Duodenal mucosa (tissue), 2 donors: Measurements from ENCODE around the gene NUP85.
"Not testable (repeated sequence)": the region's sequence is repeated elsewhere in the genome, so short reads cannot be mapped to it uniquely, and the experiment has no call there.

Experiments
- H3K27ac ChIP-seq: one replicate; pipeline ENCODE4 v1.7.0; 2013; ENCODE audit warnings: low read depth, low read length
- H3K27me3 ChIP-seq, 2 donors: one replicate each; pipeline ENCODE4 v1.7.0; 2013; ENCODE audit warnings: low read length in 2 of 2, control low read depth in 1 of 2; ENCODE audit not compliant: insufficient read depth in 2 of 2, control insufficient read depth in 1 of 2
- H3K36me3 ChIP-seq, 2 donors: one replicate each; pipeline ENCODE4 v1.7.0; 2013; ENCODE audit warnings: low read length in 2 of 2, control low read depth in 1 of 2; ENCODE audit not compliant: insufficient read depth in 2 of 2, control insufficient read depth in 1 of 2
- H3K4me1 ChIP-seq, 2 donors: one replicate each; pipeline ENCODE4 v1.7.0; 2013; ENCODE audit warnings: low read length in 2 of 2, control low read depth in 1 of 2; ENCODE audit not compliant: insufficient read depth in 2 of 2, control insufficient read depth in 1 of 2
- H3K4me3 ChIP-seq, 2 donors: one replicate each; pipeline ENCODE4 v1.7.0; 2013; ENCODE audit warnings: low read length in 2 of 2, low read depth in 1 of 2
- H3K9ac ChIP-seq, 2 donors: one replicate each; pipeline ENCODE4 v1.7.0; 2013; ENCODE audit warnings: low read length in 2 of 2, low read depth in 1 of 2
- H3K9me3 ChIP-seq, 2 donors: one replicate each; pipeline ENCODE4 v1.7.0; 2013; ENCODE audit warnings: low read length in 2 of 2, control low read depth in 1 of 2; ENCODE audit not compliant: control insufficient read depth in 1 of 2

The NUP85 gene

DNA sequence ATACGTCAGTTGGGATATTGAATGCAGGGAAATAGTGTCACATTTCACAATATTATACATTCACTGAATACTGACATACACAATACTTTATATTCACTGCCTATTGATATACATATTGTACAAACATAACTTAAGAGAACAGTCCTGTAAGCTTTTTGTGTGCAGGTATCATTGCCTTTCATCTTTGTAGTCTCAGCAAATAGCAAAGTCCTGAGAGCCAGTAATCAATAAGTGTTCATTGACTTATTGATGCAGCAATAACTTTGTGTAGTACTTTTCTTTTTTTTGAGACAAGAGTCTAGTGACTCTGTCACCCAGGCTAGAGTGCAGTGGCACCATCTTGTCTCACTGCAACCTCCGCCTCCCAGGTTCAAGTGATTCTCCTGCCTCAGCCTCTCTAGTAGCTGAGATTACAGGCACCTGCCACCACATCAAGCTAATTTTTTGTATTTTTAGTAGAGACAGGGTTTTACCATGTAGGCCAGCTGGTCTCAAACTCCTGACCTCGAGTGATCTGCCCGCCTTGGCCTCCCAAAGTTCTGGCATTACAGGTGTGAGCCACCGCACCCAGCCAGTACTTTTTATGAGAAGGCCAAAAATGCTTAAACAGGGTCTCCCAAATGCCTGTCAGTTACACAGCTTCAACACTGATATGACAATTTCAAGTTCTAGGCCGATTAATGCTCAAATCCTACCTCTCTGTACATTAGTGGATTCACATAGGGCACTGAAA is 5.4 kb upstream of the NUP85 start:
- Histone ChIP-seq H3K27ac (no peak overlapping the region), H3K36me3 (no peaks in the 10 kb centered on the region), H3K4me1 (peaks cover 0 to 2% of the 10 kb centered on the region in 2 donors), H3K4me3 (no peak overlapping the region), H3K27me3 (no peaks in the 10 kb centered on the region), H3K9ac (no peak overlapping the region), H3K9me3 (no peaks in the 10 kb centered on the region)

DNA sequence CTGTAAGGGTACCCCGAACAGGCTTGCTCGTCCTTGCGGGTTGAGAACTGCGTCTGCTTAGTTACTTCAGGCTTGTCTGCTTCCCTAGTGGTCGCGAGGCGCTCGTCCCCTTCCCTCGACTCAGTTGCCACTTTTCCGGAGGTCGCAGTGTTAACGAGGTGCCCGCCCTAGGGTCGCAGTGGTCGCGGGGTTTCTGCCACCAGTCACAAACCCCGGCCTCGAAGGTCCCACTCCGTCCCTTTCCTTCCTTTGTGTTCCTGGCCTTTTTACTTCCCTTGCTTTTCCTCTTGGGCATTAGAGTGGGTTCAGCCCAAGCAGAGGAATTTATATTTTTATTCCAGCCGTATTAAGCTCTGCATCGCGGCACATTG is 299 bp downstream of the NUP85 start:
- peaks cover 7 to 15% of the 10 kb centered on the region in 2 donors for H3K36me3 ChIP-seq
- H3K4me3 ChIP-seq = peak overlapping the region; percentile 96 to 100
- no peaks in the 10 kb centered on the region for H3K27me3 ChIP-seq
- peaks cover 0 to 12% of the 10 kb centered on the region in 2 donors for H3K4me1 ChIP-seq
- peak overlapping the region; percentile 97 for H3K27ac ChIP-seq
- no peaks in the 10 kb centered on the region for H3K9me3 ChIP-seq
- H3K9ac ChIP-seq = peak overlapping the region; percentile 97 to 100

- not testable (repeated sequence) for H3K9ac ChIP-seq, H3K4me3 ChIP-seq, H3K27ac ChIP-seq, H3K9me3 ChIP-seq, H3K27me3 ChIP-seq
- Histone ChIP-seq H3K36me3 (peaks cover 11 to 21% of the 10 kb centered on the region in 2 donors), H3K4me1 (peaks cover 0 to 12% of the 10 kb centered on the region in 2 donors)
These were observed 1.6 kb downstream of the NUP85 start for GRCh38 chr17:75207050-75207407.

DNA sequence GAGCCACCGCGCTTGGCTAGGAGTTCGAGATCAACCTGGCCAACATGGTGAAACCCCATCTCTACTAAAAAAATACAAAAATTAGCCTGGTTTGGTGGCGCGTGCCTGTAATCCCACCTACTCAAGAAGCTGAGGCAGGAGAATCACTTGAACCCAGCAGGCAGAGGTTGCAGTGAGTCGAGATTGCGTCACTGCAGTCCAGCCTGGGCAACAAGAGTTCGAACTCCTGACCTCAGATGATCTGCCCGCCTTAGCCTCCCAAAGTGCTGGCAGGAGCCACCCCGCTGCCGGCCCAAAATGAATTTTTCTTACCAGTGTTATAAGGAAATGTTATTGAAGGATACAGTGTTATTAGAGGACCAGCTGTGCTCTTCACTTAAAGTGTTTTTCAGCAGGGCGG is 2.3 kb downstream of the NUP85 start:
- peak overlapping the region in 1 of 2 donors; percentile 16 for H3K9ac ChIP-seq
- H3K27ac ChIP-seq = no peak overlapping the region
- no peaks in the 10 kb centered on the region for H3K9me3 ChIP-seq
- H3K27me3 ChIP-seq = no peaks in the 10 kb centered on the region
- H3K4me1 ChIP-seq = peaks cover 0 to 12% of the 10 kb centered on the region in 2 donors
- H3K4me3 ChIP-seq = no peak overlapping the region
- H3K36me3 ChIP-seq = peaks cover 16 to 28% of the 10 kb centered on the region in 2 donors

DNA sequence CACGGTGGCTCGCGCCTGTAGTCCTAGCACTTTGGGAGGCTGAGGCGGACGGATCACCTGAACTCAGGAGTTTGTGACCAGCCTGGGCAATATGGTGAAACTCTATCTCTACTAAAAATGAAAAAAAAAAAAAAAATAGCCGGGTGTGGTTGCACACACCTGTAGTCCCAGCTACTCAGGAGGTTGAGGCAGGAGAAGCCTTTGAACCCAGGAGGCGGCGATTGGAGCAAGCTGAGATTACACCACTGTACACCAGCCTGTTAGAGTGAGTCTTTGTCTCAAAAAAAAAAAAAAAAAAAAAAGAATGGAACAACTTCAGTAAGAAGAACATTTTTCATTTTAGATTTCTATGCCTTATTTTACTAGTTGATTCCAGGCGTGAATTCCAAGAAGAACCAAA is 2.7 kb downstream of the NUP85 start:
- Histone ChIP-seq H3K9ac (peak overlapping the region in 1 of 2 donors; percentile 16), H3K27me3 (no peaks in the 10 kb centered on the region), H3K4me1 (peaks cover 0 to 12% of the 10 kb centered on the region in 2 donors), H3K27ac (no peak overlapping the region), H3K9me3 (no peaks in the 10 kb centered on the region), H3K36me3 (peaks cover 16 to 32% of the 10 kb centered on the region in 2 donors), H3K4me3 (no peak overlapping the region)

DNA sequence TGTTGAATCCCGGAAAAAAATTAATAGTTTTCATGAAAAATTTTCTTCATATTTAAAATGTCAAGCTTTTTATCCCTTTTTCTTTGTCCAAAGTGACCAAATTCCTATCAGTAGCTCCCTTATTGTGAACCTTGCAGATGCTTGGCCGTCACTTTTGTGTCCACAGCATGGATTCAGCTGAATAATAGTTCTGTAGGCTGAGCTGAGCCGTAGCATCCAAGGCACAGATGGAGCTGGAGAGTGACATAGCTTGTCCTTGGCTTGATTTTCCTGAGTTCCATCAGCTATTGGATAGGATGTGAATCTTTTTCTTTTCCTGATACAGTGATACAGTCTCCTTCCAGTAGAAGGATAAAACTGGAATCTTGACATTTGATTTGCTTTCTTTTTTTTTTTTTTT is 3.6 kb downstream of the NUP85 start:
- no peak overlapping the region for H3K9ac ChIP-seq
- H3K4me1 ChIP-seq = peaks cover 0 to 12% of the 10 kb centered on the region in 2 donors
- no peaks in the 10 kb centered on the region for H3K27me3 ChIP-seq
- H3K36me3 ChIP-seq = peaks cover 17 to 38% of the 10 kb centered on the region in 2 donors
- no peak overlapping the region for H3K27ac ChIP-seq
- no peak overlapping the region for H3K4me3 ChIP-seq
- no peaks in the 10 kb centered on the region for H3K9me3 ChIP-seq

- Histone ChIP-seq H3K9me3 (no peaks in the 10 kb centered on the region), H3K4me1 (no peaks in the 10 kb centered on the region), H3K9ac (no peak overlapping the region), H3K4me3 (no peak overlapping the region), H3K36me3 (peaks cover 35 to 74% of the 10 kb centered on the region in 2 donors), H3K27me3 (no peaks in the 10 kb centered on the region), H3K27ac (no peak overlapping the region)
These were observed 12.7 kb downstream of the NUP85 start for GRCh38 chr17:75218131-75218530.

DNA sequence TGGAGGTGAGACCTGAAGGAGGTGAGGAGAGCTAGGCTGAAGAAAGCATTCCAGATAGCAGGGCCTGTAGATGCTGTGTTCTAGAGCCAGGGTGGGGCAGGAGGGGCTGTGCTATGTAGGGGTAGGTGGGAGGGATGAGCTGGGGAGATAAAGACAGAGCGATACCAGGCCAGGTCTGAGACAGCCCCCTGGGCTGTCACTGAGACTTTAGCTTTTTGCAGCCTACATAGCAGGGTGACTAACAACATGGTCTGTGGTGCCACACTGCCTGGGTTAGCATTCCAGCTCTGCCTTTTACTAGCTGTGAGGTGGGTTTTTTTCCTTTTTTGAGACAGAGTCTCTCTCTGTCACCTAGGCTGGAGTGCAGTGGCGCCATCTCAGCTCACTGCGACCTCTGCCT is 14.3 kb downstream of the NUP85 start:
- Histone ChIP-seq H3K9ac (no peak overlapping the region), H3K9me3 (no peaks in the 10 kb centered on the region), H3K36me3 (peaks cover 29 to 69% of the 10 kb centered on the region in 2 donors), H3K27ac (no peak overlapping the region), H3K4me3 (no peak overlapping the region), H3K27me3 (no peaks in the 10 kb centered on the region), H3K4me1 (no peaks in the 10 kb centered on the region)

DNA sequence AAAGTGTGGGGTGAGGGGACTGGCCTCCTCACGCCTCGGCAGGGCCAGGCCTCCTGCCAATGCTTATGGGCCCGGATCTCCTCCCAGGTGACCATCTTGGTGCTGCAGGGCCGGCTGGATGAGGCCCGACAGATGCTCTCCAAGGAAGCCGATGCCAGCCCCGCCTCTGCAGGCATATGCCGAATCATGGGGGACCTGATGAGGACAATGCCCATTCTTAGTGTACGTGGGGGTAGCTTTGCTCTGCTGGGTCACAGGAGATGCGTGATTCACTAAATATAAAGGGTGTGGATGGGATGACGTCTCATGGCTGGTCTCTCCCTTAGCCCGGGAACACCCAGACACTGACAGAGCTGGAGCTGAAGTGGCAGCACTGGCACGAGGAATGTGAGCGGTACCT is 19.5 kb downstream of the NUP85 start:
- Histone ChIP-seq H3K4me3 (no peak overlapping the region), H3K36me3 (peaks cover 24 to 66% of the 10 kb centered on the region in 2 donors), H3K27ac (no peak overlapping the region)

DNA sequence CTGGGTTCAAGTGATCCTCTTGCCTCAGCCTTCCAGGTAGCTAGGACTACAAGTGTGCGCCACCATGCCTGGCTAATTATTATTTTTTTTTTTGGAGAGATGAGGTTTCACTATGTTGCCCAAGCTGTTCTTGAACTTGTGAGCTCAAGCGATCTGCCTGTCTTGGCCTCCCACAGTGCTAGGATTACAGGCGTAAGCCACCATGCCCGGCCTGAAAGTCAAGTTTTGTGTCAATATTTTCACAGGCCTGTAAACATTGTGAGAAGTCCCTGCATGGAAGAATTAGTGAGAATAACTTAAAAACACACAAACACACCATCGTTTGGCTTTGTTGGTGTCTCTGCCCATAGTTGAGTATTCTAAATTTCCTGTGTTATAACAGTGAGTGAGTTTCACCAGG is 22.2 kb downstream of the NUP85 start:
- Histone ChIP-seq H3K4me1 (peaks cover 0 to 5% of the 10 kb centered on the region in 2 donors), H3K27me3 (no peaks in the 10 kb centered on the region), H3K4me3 (no peak overlapping the region), H3K36me3 (peaks cover 33 to 81% of the 10 kb centered on the region in 2 donors), H3K9me3 (no peaks in the 10 kb centered on the region), H3K9ac (no peak overlapping the region), H3K27ac (no peak overlapping the region)

More for the DNA sequence above, 19.5 kb downstream of the NUP85 start:
- H3K9me3 ChIP-seq = no peaks in the 10 kb centered on the region
- H3K9ac ChIP-seq = no peak overlapping the region
- peaks cover 0 to 5% of the 10 kb centered on the region in 2 donors for H3K4me1 ChIP-seq
- no peaks in the 10 kb centered on the region for H3K27me3 ChIP-seq
